ENCODE results near the gene LSM14A.

The LSM14A gene

GRCh38 chr19:34171877-34172660, at the start of gene LSM14A (continued):
- TF ChIP-seq, protein P1, sequence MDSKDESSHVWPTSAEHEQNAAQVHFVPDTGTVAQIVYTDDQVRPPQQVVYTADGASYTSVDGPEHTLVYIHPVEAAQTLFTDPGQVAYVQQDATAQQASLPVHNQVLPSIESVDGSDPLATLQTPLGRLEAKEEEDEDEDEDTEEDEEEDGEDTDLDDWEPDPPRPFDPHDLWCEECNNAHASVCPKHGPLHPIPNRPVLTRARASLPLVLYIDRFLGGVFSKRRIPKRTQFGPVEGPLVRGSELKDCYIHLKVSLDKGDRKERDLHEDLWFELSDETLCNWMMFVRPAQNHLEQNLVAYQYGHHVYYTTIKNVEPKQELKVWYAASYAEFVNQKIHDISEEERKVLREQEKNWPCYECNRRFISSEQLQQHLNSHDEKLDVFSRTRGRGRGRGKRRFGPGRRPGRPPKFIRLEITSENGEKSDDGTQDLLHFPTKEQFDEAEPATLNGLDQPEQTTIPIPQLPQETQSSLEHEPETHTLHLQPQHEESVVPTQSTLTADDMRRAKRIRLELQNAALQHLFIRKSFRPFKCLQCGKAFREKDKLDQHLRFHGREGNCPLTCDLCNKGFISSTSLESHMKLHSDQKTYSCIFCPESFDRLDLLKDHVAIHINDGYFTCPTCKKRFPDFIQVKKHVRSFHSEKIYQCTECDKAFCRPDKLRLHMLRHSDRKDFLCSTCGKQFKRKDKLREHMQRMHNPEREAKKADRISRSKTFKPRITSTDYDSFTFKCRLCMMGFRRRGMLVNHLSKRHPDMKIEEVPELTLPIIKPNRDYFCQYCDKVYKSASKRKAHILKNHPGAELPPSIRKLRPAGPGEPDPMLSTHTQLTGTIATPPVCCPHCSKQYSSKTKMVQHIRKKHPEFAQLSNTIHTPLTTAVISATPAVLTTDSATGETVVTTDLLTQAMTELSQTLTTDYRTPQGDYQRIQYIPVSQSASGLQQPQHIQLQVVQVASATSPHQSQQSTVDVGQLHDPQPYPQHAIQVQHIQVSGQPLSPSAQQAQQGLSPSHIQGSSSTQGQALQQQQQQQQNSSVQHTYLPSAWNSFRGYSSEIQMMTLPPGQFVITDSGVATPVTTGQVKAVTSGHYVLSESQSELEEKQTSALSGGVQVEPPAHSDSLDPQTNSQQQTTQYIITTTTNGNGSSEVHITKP (tag by site-specific recombination; IDR thresholded peaks at IDR 0.05): 0 out of 2 replicates have a peak, but pooled peaks have one; percentile 52
- TF ChIP-seq ZBTB26 (tag by site-specific recombination; optimal IDR thresholded peaks at IDR 0.05) (peak; percentile 85), ZNF777 (tag by site-specific recombination; IDR thresholded peaks at IDR 0.05; ENCODE audit: borderline replicate concordance) (no peak), ZNF629 (tag by site-specific recombination; IDR thresholded peaks at IDR 0.05) (peak; percentile 73), KLF9 (tag by site-specific recombination; IDR thresholded peaks at IDR 0.05; ENCODE audit: low read depth) (peak; percentile 32; the same call in 1 of the 2 replicates), ZNF571 (tag by site-specific recombination; IDR thresholded peaks at IDR 0.05) (no peak), ZBTB21 (tag by site-specific recombination; IDR thresholded peaks at IDR 0.05) (peak; percentile 54), BCL11B (tag by site-specific recombination; IDR thresholded peaks at IDR 0.05; ENCODE audit: low read depth) (peak; percentile 62; the same call in 1 of the 2 replicates), ZBTB7A (tag by site-specific recombination; IDR thresholded peaks at IDR 0.05; ENCODE audit: low read depth) (peak; percentile 93; the same call in 1 of the 2 replicates), ZSCAN16 (tag by site-specific recombination; IDR thresholded peaks at IDR 0.05) (peak; percentile 80; the same call in 1 of the 2 replicates), ZBTB49 (tag by site-specific recombination; IDR thresholded peaks at IDR 0.05; ENCODE audit: low read depth) (no peak), ZNF341 (tag by site-specific recombination; IDR thresholded peaks at IDR 0.05; ENCODE audit: low read depth) (no peak), ZNF362 (tag by site-specific recombination; IDR thresholded peaks at IDR 0.05) (no peak), ZNF473 (tag by site-specific recombination; IDR thresholded peaks at IDR 0.05) (no peak), ZNF514 (tag by site-specific recombination; IDR thresholded peaks at IDR 0.05) (no peak), ZNF16 (tag by site-specific recombination; IDR thresholded peaks at IDR 0.05; ENCODE audit: low read depth) (0 out of 2 replicates have a peak, but pooled peaks have one; percentile 18), ZNF426 (tag by site-specific recombination; IDR thresholded peaks at IDR 0.05) (no peak), ZNF621 (tag by site-specific recombination; IDR thresholded peaks at IDR 0.05) (no peak), ZNF223 (tag by site-specific recombination; IDR thresholded peaks at IDR 0.05) (peak; percentile 15; the same call in 1 of the 2 replicates), KLF8 (tag by site-specific recombination; IDR thresholded peaks at IDR 0.05) (peak; percentile 83), ZNF626 (tag by site-specific recombination; IDR thresholded peaks at IDR 0.05) (no peak; the same call in 1 of the 2 replicates), ZNF548 (tag by site-specific recombination; IDR thresholded peaks at IDR 0.05) (no peak), GLIS1 (tag by site-specific recombination; IDR thresholded peaks at IDR 0.05) (peak; percentile 37), ZNF76 (tag by site-specific recombination; IDR thresholded peaks at IDR 0.05; ENCODE audit: borderline replicate concordance, low read depth) (peak; percentile 92)
- TF ChIP-seq, protein P2, sequence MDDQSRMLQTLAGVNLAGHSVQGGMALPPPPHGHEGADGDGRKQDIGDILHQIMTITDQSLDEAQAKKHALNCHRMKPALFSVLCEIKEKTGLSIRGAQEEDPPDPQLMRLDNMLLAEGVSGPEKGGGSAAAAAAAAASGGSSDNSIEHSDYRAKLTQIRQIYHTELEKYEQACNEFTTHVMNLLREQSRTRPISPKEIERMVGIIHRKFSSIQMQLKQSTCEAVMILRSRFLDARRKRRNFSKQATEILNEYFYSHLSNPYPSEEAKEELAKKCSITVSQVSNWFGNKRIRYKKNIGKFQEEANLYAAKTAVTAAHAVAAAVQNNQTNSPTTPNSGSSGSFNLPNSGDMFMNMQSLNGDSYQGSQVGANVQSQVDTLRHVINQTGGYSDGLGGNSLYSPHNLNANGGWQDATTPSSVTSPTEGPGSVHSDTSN (CRISPR knock-in tag; IDR thresholded peaks at IDR 0.05): no peak
- TF ChIP-seq, protein P3, sequence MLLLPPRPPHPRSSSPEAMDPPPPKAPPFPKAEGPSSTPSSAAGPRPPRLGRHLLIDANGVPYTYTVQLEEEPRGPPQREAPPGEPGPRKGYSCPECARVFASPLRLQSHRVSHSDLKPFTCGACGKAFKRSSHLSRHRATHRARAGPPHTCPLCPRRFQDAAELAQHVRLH (tag by site-specific recombination; IDR thresholded peaks at IDR 0.05): peak; percentile 85
- TF ChIP-seq, protein P4, sequence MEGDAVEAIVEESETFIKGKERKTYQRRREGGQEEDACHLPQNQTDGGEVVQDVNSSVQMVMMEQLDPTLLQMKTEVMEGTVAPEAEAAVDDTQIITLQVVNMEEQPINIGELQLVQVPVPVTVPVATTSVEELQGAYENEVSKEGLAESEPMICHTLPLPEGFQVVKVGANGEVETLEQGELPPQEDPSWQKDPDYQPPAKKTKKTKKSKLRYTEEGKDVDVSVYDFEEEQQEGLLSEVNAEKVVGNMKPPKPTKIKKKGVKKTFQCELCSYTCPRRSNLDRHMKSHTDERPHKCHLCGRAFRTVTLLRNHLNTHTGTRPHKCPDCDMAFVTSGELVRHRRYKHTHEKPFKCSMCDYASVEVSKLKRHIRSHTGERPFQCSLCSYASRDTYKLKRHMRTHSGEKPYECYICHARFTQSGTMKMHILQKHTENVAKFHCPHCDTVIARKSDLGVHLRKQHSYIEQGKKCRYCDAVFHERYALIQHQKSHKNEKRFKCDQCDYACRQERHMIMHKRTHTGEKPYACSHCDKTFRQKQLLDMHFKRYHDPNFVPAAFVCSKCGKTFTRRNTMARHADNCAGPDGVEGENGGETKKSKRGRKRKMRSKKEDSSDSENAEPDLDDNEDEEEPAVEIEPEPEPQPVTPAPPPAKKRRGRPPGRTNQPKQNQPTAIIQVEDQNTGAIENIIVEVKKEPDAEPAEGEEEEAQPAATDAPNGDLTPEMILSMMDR (tag by site-specific recombination; IDR thresholded peaks at IDR 0.05): peak; percentile 20
